HEK293 (cell line): ENCODE results near the gene CTBP2.

Source experiments
- CTCF ChIA-PET: fragments of 350-600 bp; formaldehyde crosslinking; extraction: SDS; loops from one replicate; lab custom pipeline; 2021; ENCODE audit warnings: antibody characterized with exemption; lab: Yijun Ruan, JAX
- POLR2A ChIA-PET: fragments of 300-600 bp; formaldehyde crosslinking; extraction: SDS; loops from one replicate; lab custom pipeline; 2020; ENCODE audit warnings: antibody characterized with exemption, inconsistent platforms; lab: Yijun Ruan, JAX
- H3K27ac ChIP-seq: fragments of 200-500 bp; sonication (Bioruptor generic); 2 replicates; pipeline ENCODE4 v1.5.1; 2014; ENCODE audit warnings: low read depth, low read length, control low read depth, inconsistent platforms; ENCODE audit errors: extremely low read depth
- H3K36me3 ChIP-seq, 2 experiments: fragments of 200-500 bp in 1 of 2; sonication (Bioruptor generic) in 1 of 2; 1 replicate in 1 of 2; 2 replicates in 1 of 2; pipeline ENCODE4 v1.5.1; 2014 to 2017; ENCODE audit warnings: inconsistent platforms in 2 of 2, low read length in 2 of 2; ENCODE audit not compliant: control insufficient read depth in 2 of 2, insufficient read depth in 1 of 2
- H3K4me1 ChIP-seq: fragments of 200-500 bp; sonication (Bioruptor generic); 2 replicates; pipeline ENCODE4 v1.5.1; 2014; ENCODE audit warnings: mild to moderate bottlenecking, low read length, inconsistent platforms; ENCODE audit not compliant: control insufficient read depth, insufficient read depth
- H3K4me3 ChIP-seq: 2 replicates; pipeline ENCODE4 v1.5.1; 2011; ENCODE audit warnings: low read depth, mild to moderate bottlenecking, control low read depth, low read length, moderate library complexity
- H3K9me3 ChIP-seq: fragments of 200-500 bp; sonication (Bioruptor generic); 2 replicates; pipeline ENCODE4 v1.5.1; 2014; ENCODE audit warnings: low read depth, low read length, inconsistent platforms; ENCODE audit not compliant: control insufficient read depth, insufficient read depth
- GLIS1 ChIP-seq: fragments of 450-650 bp; formaldehyde crosslinking; IDR thresholded peaks from 2 replicates; pipeline ENCODE4 v1.5.1; 2016; ENCODE audit warnings: missing biosample characterization, missing genetic modification characterization
- KLF1 ChIP-seq: fragments of 450-650 bp; formaldehyde crosslinking; IDR thresholded peaks from 2 replicates; pipeline ENCODE4 v1.5.1; 2016; ENCODE audit warnings: missing biosample characterization, missing genetic modification characterization
- KLF9 ChIP-seq: fragments of 450-650 bp; formaldehyde crosslinking; IDR thresholded peaks from 2 replicates; pipeline ENCODE4 v1.5.1; 2016; ENCODE audit warnings: missing biosample characterization, missing genetic modification characterization, low read depth
- MZF1 ChIP-seq: fragments of 450-650 bp; formaldehyde crosslinking; IDR thresholded peaks from 2 replicates; pipeline ENCODE4 v1.5.1; 2017; ENCODE audit warnings: missing biosample characterization, missing genetic modification characterization, borderline replicate concordance
- SETDB1 ChIP-seq: IDR thresholded peaks from one replicate; pipeline ENCODE4 v1.6.1; 2017; ENCODE audit warnings: mild to moderate bottlenecking, low read length, moderate library complexity, mixed read lengths; ENCODE audit not compliant: insufficient read length
- ZBTB8A ChIP-seq: fragments of 450-650 bp; formaldehyde crosslinking; IDR thresholded peaks from 2 replicates; pipeline ENCODE4 v1.5.1; 2016; ENCODE audit warnings: missing biosample characterization, missing genetic modification characterization
- ZFP69B ChIP-seq: fragments of 450-650 bp; formaldehyde crosslinking; IDR thresholded peaks from 2 replicates; pipeline ENCODE4 v1.5.1; 2016; ENCODE audit warnings: missing biosample characterization, missing genetic modification characterization
- ZNF140 ChIP-seq: fragments of 450-650 bp; formaldehyde crosslinking; IDR thresholded peaks from 2 replicates; pipeline ENCODE4 v1.5.1; 2016; ENCODE audit warnings: missing biosample characterization, missing genetic modification characterization
- ZNF184 ChIP-seq: fragments of 450-650 bp; IDR thresholded peaks from 2 replicates; pipeline ENCODE4 v1.5.1; 2018; ENCODE audit warnings: missing biosample characterization, mild to moderate bottlenecking, missing genetic modification characterization
- ZNF221 ChIP-seq: fragments of 450-650 bp; formaldehyde crosslinking; IDR thresholded peaks from 2 replicates; pipeline ENCODE4 v1.5.1; 2017; ENCODE audit warnings: missing biosample characterization, missing genetic modification characterization, borderline replicate concordance
- ZNF394 ChIP-seq: fragments of 450-650 bp; formaldehyde crosslinking; IDR thresholded peaks from 2 replicates; pipeline ENCODE4 v1.5.1; 2016; ENCODE audit warnings: missing biosample characterization, missing genetic modification characterization, mild to moderate bottlenecking, moderate library complexity, borderline replicate concordance
- ZNF423 ChIP-seq: fragments of 450-650 bp; formaldehyde crosslinking; IDR thresholded peaks from 2 replicates; pipeline ENCODE4 v1.5.1; 2016; ENCODE audit warnings: missing biosample characterization, missing genetic modification characterization
- ZNF501 ChIP-seq: fragments of 450-650 bp; formaldehyde crosslinking; IDR thresholded peaks from 2 replicates; pipeline ENCODE4 v1.5.1; 2016; ENCODE audit warnings: missing biosample characterization, missing genetic modification characterization
- ZNF514 ChIP-seq: fragments of 450-650 bp; formaldehyde crosslinking; IDR thresholded peaks from 2 replicates; pipeline ENCODE4 v1.5.1; 2016; ENCODE audit warnings: missing biosample characterization, missing genetic modification characterization
- ZNF544 ChIP-seq: fragments of 450-650 bp; formaldehyde crosslinking; IDR thresholded peaks from 2 replicates; pipeline ENCODE4 v1.5.0; 2017; ENCODE audit warnings: missing biosample characterization, missing genetic modification characterization
- ZNF560 ChIP-seq: fragments of 450-650 bp; formaldehyde crosslinking; IDR thresholded peaks from 2 replicates; pipeline ENCODE4 v1.5.1; 2017; ENCODE audit warnings: missing biosample characterization, missing genetic modification characterization, borderline replicate concordance
- ZNF621 ChIP-seq: fragments of 450-650 bp; formaldehyde crosslinking; IDR thresholded peaks from 2 replicates; pipeline ENCODE4 v1.5.1; 2017; ENCODE audit warnings: missing biosample characterization, missing genetic modification characterization
- ZNF664 ChIP-seq: fragments of 450-650 bp; formaldehyde crosslinking; IDR thresholded peaks from 2 replicates; pipeline ENCODE4 v1.5.1; 2016; ENCODE audit warnings: missing biosample characterization, missing genetic modification characterization
- ZNF791 ChIP-seq: fragments of 450-650 bp; formaldehyde crosslinking; IDR thresholded peaks from 2 replicates; pipeline ENCODE4 v1.5.1; 2016; ENCODE audit warnings: missing biosample characterization, missing genetic modification characterization
- TF ChIP-seq, protein P1 (sequence below): fragments of 450-650 bp; formaldehyde crosslinking; IDR thresholded peaks from 2 replicates; pipeline ENCODE4 v1.5.1; 2016; ENCODE audit warnings: missing biosample characterization, missing genetic modification characterization
- TF ChIP-seq, protein P2 (sequence below): fragments of 450-650 bp; formaldehyde crosslinking; IDR thresholded peaks from 2 replicates; pipeline ENCODE4 v1.5.1; 2016; ENCODE audit warnings: missing biosample characterization, missing genetic modification characterization, borderline replicate concordance
- TF ChIP-seq, protein P3 (sequence below): sonication (generic); formaldehyde crosslinking; IDR thresholded peaks from 2 replicates; pipeline ENCODE4 v1.8.1; 2022; ENCODE audit warnings: mild to moderate bottlenecking, moderate library complexity, missing genetic modification reagents
- TF ChIP-seq, protein P4 (sequence below): fragments of 450-650 bp; IDR thresholded peaks from 2 replicates; pipeline ENCODE4 v1.5.1; 2018; ENCODE audit warnings: missing biosample characterization, missing genetic modification characterization

CTBP2 gene

DNA sequence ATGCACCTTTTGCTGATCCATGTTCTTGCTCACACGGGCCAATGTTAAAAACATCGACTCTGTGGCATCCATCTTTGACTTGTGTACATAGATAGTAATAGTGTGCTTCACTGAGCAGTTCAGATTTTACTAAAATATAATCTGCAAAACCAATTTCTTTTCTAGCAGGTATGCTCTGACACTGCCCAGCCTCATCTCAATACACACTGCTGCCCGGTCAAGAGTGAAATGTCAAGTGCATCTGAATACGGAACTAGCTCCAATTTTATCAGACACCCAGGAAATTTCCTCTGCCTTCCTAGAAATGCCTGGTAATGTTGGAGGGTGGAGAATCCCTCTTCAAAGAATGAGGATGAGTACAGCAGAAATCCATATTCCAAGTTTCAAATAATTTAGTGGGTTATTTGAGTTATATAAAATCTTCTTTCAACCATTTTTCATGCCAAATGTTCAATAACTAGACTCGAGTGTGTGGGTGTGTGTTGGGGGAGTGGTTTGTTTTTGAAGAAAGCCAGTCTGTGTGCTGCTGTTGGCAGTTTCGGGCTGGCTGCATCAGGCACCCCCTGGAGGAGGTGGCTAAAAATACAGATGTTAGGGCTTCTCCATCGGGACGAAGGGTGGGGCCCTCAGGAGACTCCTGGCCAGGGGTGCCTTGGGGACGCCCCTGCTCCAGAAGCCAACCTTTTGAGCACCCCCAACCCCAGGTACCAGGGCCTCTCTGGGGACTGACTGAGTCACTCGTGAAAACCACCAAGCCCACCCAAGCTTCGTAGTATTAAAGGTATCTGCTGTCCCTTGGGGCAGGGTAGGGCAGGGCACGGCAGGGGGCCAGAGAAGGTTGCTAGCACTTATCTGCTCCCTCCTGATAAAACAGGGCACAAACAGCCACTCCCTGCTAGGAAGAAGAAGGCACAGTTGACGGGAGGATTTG, 15.4 kb downstream of the CTBP2 start (continued):
- TF ChIP-seq, protein P1, sequence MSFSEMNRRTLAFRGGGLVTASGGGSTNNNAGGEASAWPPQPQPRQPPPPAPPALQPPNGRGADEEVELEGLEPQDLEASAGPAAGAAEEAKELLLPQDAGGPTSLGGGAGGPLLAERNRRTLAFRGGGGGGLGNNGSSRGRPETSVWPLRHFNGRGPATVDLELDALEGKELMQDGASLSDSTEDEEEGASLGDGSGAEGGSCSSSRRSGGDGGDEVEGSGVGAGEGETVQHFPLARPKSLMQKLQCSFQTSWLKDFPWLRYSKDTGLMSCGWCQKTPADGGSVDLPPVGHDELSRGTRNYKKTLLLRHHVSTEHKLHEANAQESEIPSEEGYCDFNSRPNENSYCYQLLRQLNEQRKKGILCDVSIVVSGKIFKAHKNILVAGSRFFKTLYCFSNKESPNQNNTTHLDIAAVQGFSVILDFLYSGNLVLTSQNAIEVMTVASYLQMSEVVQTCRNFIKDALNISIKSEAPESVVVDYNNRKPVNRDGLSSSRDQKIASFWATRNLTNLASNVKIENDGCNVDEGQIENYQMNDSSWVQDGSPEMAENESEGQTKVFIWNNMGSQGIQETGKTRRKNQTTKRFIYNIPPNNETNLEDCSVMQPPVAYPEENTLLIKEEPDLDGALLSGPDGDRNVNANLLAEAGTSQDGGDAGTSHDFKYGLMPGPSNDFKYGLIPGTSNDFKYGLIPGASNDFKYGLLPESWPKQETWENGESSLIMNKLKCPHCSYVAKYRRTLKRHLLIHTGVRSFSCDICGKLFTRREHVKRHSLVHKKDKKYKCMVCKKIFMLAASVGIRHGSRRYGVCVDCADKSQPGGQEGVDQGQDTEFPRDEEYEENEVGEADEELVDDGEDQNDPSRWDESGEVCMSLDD (tag by site-specific recombination) = no peak
- TF ChIP-seq ZNF423 (peak; percentile 77; the same call in 1 of the 2 replicates), ZNF791 (tag by site-specific recombination) (no peak), ZNF184 (tag by site-specific recombination) (no peak), ZNF394 (tag by site-specific recombination) (no peak), ZFP69B (peak; percentile 51; the same call in 1 of the 2 replicates), ZBTB8A (peak; percentile 46; the same call in 1 of the 2 replicates)

DNA sequence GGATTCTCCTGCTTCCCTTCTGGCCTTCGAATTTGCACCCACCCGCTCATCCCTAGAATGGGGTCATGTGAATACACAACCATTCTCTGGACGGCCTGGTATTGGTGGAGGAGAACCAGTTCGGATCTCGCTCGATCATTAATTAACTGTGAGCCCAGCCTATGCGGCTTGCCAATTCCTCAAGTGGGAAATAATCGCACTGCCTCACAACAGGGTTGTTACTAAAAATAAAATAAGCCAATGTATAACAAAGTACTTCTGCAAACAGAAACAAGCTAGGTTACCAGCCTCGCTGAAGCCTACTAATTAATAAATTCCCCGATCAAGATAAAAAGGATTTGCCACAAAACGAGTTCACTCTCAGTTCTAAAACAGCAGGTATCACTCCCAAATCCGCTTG, 16.2 kb downstream of the CTBP2 start:
- H3K4me1 ChIP-seq = peaks cover 35% of the 10 kb centered on the region
- H3K36me3 ChIP-seq = peaks cover under 1 to 22% of the 10 kb centered on the region in 2 experiments; a peak in 2 of 3 replicates
- ChIA-PET POLR2A (no interaction called here), CTCF (interaction anchor here (0.7 to 2.0 kb wide), 4 partner anchors 10 to 107 kb away, joined by 3 to 8 read pairs (median 4); no protein-coding TSS in a partner anchor)
- H3K27ac ChIP-seq = no peak overlapping the region
- no peak overlapping the region for H3K4me3 ChIP-seq
- no peaks in the 10 kb centered on the region for H3K9me3 ChIP-seq
- TF ChIP-seq SETDB1 = no peak
- no peak for TF ChIP-seq ZNF621 (tag by site-specific recombination)
- no peak for TF ChIP-seq MZF1 (tag by site-specific recombination)
- TF ChIP-seq, protein P2, sequence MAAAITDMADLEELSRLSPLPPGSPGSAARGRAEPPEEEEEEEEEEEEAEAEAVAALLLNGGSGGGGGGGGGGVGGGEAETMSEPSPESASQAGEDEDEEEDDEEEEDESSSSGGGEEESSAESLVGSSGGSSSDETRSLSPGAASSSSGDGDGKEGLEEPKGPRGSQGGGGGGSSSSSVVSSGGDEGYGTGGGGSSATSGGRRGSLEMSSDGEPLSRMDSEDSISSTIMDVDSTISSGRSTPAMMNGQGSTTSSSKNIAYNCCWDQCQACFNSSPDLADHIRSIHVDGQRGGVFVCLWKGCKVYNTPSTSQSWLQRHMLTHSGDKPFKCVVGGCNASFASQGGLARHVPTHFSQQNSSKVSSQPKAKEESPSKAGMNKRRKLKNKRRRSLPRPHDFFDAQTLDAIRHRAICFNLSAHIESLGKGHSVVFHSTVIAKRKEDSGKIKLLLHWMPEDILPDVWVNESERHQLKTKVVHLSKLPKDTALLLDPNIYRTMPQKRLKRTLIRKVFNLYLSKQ (tag by site-specific recombination) = no peak
- TF ChIP-seq, protein P3, sequence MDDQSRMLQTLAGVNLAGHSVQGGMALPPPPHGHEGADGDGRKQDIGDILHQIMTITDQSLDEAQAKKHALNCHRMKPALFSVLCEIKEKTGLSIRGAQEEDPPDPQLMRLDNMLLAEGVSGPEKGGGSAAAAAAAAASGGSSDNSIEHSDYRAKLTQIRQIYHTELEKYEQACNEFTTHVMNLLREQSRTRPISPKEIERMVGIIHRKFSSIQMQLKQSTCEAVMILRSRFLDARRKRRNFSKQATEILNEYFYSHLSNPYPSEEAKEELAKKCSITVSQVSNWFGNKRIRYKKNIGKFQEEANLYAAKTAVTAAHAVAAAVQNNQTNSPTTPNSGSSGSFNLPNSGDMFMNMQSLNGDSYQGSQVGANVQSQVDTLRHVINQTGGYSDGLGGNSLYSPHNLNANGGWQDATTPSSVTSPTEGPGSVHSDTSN (CRISPR knock-in tag) = no peak
- TF ChIP-seq ZNF501 = no peak
- no peak for TF ChIP-seq ZNF560 (tag by site-specific recombination)
- no peak for TF ChIP-seq GLIS1 (tag by site-specific recombination)
- TF ChIP-seq KLF1 (tag by site-specific recombination) = no peak
- TF ChIP-seq ZNF221 (tag by site-specific recombination) = no peak
- TF ChIP-seq ZNF514 (tag by site-specific recombination) = no peak
- no peak for TF ChIP-seq ZNF140 (tag by site-specific recombination)
- TF ChIP-seq ZNF664 (tag by site-specific recombination) = no peak
- TF ChIP-seq, protein P4, sequence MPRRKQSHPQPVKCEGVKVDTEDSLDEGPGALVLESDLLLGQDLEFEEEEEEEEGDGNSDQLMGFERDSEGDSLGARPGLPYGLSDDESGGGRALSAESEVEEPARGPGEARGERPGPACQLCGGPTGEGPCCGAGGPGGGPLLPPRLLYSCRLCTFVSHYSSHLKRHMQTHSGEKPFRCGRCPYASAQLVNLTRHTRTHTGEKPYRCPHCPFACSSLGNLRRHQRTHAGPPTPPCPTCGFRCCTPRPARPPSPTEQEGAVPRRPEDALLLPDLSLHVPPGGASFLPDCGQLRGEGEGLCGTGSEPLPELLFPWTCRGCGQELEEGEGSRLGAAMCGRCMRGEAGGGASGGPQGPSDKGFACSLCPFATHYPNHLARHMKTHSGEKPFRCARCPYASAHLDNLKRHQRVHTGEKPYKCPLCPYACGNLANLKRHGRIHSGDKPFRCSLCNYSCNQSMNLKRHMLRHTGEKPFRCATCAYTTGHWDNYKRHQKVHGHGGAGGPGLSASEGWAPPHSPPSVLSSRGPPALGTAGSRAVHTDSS = no peak
- no peak for TF ChIP-seq ZNF544 (tag by site-specific recombination)
- TF ChIP-seq KLF9 (tag by site-specific recombination) = no peak
